CD4-positive, alpha-beta T cell treated with Interleukin-4 for 4 hours (primary cell): ENCODE measurements around the gene HERC4.
"Not testable (repeated sequence)": the region's sequence is repeated elsewhere in the genome, so short reads cannot be mapped to it uniquely, and the experiment has no call there.

Experiments
- DNase-seq: peaks from one replicate; pipeline ENCODE4 v3.0.0-alpha.2; 2020

Gene HERC4

GRCh38 chr10:68043030-68043429 lies 32.1 kb downstream of the HERC4 start:
- DNase-seq, result no peak

- no peak for DNase-seq
Measured at GRCh38 chr10:68032113-68032512, 43.0 kb downstream of the HERC4 start.

- DNase-seq, result no peak
Measured at GRCh38 chr10:68027429-68027828, 47.7 kb downstream of the HERC4 start.

GRCh38 chr10:68023292-68023691 lies 51.8 kb downstream of the HERC4 start:
- no peak for DNase-seq

GRCh38 chr10:68022324-68022723 lies 52.8 kb downstream of the HERC4 start:
- DNase-seq, result not testable (repeated sequence)

- peak; percentile 11 for DNase-seq
Measured at GRCh38 chr10:68016519-68016918, 58.6 kb downstream of the HERC4 start.

- no peak for DNase-seq
Measured at GRCh38 chr10:68010426-68010940, 64.6 kb downstream of the HERC4 start.

GRCh38 chr10:68007356-68007755 lies 67.7 kb downstream of the HERC4 start:
- DNase-seq, result no peak

- DNase-seq, result no peak
Measured at GRCh38 chr10:68001539-68001938, 73.5 kb downstream of the HERC4 start.

GRCh38 chr10:68001000-68001399 lies 74.1 kb downstream of the HERC4 start:
- no peak for DNase-seq

- DNase-seq, result no peak
Measured at GRCh38 chr10:67990093-67990492, 85.0 kb downstream of the HERC4 start.

- no peak for DNase-seq
Measured at GRCh38 chr10:67988606-67989005, 86.5 kb downstream of the HERC4 start.

GRCh38 chr10:67982603-67983002 lies 92.5 kb downstream of the HERC4 start:
- not testable (repeated sequence) for DNase-seq

GRCh38 chr10:67978749-67979148 lies 96.3 kb downstream of the HERC4 start:
- DNase-seq, result no peak

- no peak for DNase-seq
Measured at GRCh38 chr10:67977251-67977650, 97.8 kb downstream of the HERC4 start.

GRCh38 chr10:67976292-67977245 lies 98.5 kb downstream of the HERC4 start:
- no peak for DNase-seq

GRCh38 chr10:67975871-67976270 lies 99.2 kb downstream of the HERC4 start:
- DNase-seq, result no peak

GRCh38 chr10:67971311-67971710 lies 103.8 kb downstream of the HERC4 start:
- DNase-seq, result no peak

GRCh38 chr10:67969875-67970274 lies 105.2 kb downstream of the HERC4 start:
- no peak for DNase-seq

- not testable (repeated sequence) for DNase-seq
Measured at GRCh38 chr10:67966035-67966434, 109.0 kb downstream of the HERC4 start.

- DNase-seq, result no peak
Measured at GRCh38 chr10:67965456-67965855, 109.6 kb downstream of the HERC4 start.

GRCh38 chr10:67959839-67960476 lies 115.1 kb downstream of the HERC4 start:
- no peak for DNase-seq

- no peak for DNase-seq
Measured at GRCh38 chr10:67955614-67956013, 119.5 kb downstream of the HERC4 start.

GRCh38 chr10:67943917-67944316 lies 131.2 kb downstream of the HERC4 start:
- DNase-seq, result no peak
